ENCODE measurements around the gene ACTN4. TPM values are rescaled to one million over a fixed set of nuclear protein-coding genes. Genes with fewer than 3 reads are reported as not detected.

The ACTN4 gene
- total and polyA plus RNA-seq, 12 donors, result 148 to 773 (median 558) TPM

DNA sequence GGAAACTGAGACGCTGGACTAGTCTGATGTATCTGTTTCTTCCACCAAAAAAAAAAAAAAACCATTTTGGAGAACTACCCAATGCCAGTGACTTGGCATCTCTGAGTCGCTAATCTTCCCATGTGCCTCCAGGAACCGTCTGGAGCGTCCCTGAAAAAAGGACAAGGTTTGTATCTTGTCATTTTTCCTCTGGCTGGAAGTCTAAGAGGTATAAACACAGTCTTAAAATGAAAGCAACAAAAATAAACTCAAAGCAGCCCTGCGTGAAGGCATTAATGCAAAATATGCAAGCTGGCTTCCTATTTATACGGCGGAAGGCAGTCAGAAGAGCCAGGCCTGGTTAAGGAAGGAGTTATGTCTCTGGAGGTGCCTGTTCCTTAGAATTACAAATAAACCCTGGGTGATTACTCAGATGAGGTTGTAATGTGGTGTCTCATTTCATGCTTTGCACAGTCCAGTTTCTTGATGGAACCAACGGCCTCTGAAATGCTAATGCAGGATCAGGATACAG lies 20.3 kb downstream of the ACTN4 start:
- no peak overlapping the region for H3K4me3 ChIP-seq
- H3K27me3 ChIP-seq, result no peaks in the 10 kb centered on the region
- peak overlapping the region; percentile 86 to 99 (median 95) for H3K27ac ChIP-seq
- TF ChIP-seq POLR2A (IDR thresholded peaks at IDR 0.05), result peak in 1 of 2 donors; percentile 42
- TF ChIP-seq, protein P1, sequence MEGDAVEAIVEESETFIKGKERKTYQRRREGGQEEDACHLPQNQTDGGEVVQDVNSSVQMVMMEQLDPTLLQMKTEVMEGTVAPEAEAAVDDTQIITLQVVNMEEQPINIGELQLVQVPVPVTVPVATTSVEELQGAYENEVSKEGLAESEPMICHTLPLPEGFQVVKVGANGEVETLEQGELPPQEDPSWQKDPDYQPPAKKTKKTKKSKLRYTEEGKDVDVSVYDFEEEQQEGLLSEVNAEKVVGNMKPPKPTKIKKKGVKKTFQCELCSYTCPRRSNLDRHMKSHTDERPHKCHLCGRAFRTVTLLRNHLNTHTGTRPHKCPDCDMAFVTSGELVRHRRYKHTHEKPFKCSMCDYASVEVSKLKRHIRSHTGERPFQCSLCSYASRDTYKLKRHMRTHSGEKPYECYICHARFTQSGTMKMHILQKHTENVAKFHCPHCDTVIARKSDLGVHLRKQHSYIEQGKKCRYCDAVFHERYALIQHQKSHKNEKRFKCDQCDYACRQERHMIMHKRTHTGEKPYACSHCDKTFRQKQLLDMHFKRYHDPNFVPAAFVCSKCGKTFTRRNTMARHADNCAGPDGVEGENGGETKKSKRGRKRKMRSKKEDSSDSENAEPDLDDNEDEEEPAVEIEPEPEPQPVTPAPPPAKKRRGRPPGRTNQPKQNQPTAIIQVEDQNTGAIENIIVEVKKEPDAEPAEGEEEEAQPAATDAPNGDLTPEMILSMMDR (IDR thresholded peaks at IDR 0.05), result no peak
- H3K4me1 ChIP-seq (replicated peaks in 1 of 2), result peaks cover 93 to 100% of the 10 kb centered on the region in 2 donors
- peak in 2 of 7 donors; percentile 56 to 62 for DNase-seq
- intact Hi-C loops (cut with DNase I), result no loop called here
- no peaks in the 10 kb centered on the region for H3K36me3 ChIP-seq (replicated peaks in 1 of 2)
- H3K9me3 ChIP-seq (replicated peaks in 1 of 3), result no peaks in the 10 kb centered on the region
- WGBS, 4 donors, result 4 to 17% (median 9%) methylated on average over 8 of the region's 8 CpGs

- 63 to 75% (median 71%) methylated on average over 4 to 5 of the region's 5 CpGs for WGBS, 4 donors
- intact Hi-C loops (cut with DNase I), result no loop called here
- H3K4me1 ChIP-seq (replicated peaks in 1 of 2), result peaks cover 83 to 94% of the 10 kb centered on the region in 2 donors
Measured at GRCh38 chr19:38669552-38669951, 22.1 kb downstream of the ACTN4 start.

DNA sequence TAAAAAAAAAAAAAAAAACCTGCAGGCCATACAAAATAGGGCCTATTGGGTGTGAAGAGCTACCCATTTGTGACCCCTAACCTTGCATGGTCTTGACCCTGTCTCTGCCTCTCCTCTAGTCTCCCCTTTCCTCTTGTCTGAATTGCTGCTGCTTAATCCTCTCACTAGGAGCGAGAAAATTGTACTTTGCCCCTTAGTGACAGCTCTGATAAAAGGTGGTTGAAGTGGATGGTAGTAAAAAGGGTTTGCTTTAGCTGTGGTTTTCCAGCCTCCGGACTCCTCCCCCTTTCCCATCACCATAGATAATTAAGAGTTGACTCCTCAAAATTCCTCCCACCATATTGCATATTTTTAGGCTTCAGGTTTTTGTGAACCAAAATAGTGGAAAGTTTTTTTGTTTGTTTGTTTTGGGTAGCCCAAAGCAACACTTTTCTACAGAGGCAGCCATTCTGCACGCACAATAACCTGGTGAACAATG lies 23.5 kb downstream of the ACTN4 start:
- Histone ChIP-seq H3K4me3 (no peak overlapping the region), H3K27me3 (no peaks in the 10 kb centered on the region), H3K36me3 (replicated peaks in 1 of 2) (no peaks in the 10 kb centered on the region), H3K27ac (peak overlapping the region; percentile 9 to 95 (median 86)), H3K9me3 (replicated peaks in 1 of 3) (no peaks in the 10 kb centered on the region), H3K4me1 (replicated peaks in 1 of 2) (peaks cover 77 to 94% of the 10 kb centered on the region in 2 donors)
- TF ChIP-seq, protein P1 (IDR thresholded peaks at IDR 0.05), result no peak
- no peak for TF ChIP-seq POLR2A (IDR thresholded peaks at IDR 0.05)
- DNase-seq, result no peak
- intact Hi-C loops (cut with DNase I), result no loop called here
- WGBS, 4 donors, result 61 to 74% (median 69%) methylated on average over 3 of the region's 3 CpGs

More at GRCh38 chr19:38669552-38669951, 22.1 kb downstream of the ACTN4 start:
- no peak for TF ChIP-seq POLR2A (IDR thresholded peaks at IDR 0.05)
- TF ChIP-seq, protein P1 (IDR thresholded peaks at IDR 0.05), result no peak
- Histone ChIP-seq H3K4me3 (no peak overlapping the region), H3K36me3 (replicated peaks in 1 of 2) (no peaks in the 10 kb centered on the region), H3K27me3 (no peaks in the 10 kb centered on the region), H3K9me3 (replicated peaks in 1 of 3) (no peaks in the 10 kb centered on the region), H3K27ac (peak overlapping the region; percentile 7 to 95 (median 86))
- DNase-seq, result peak in 1 of 7 donors; percentile 13

DNA sequence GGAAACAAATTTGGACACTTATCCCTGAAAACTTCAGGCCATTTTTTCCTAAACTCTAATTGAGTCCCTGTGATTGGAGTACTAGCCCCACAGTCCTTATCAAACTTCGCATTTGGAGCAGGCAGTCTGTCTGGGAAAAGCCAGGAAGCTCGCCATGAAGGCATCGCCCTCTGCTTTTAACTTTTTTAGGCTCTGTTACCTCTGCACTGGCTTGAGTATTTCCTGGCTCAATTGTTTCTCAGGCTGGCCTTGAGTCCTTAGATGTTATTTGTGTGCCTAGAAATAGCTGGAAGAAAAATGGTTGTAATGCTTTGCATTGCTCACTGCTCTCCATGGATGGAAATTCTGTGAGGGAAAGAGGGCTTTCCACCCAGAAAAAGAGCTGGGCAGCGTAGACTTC lies 24.2 kb downstream of the ACTN4 start:
- intact Hi-C loops (cut with DNase I), result no loop called here
- Histone ChIP-seq H3K36me3 (replicated peaks in 1 of 2) (no peaks in the 10 kb centered on the region), H3K4me3 (no peak overlapping the region), H3K9me3 (replicated peaks in 1 of 3) (no peaks in the 10 kb centered on the region), H3K27me3 (no peaks in the 10 kb centered on the region), H3K4me1 (replicated peaks in 1 of 2) (peaks cover 70 to 94% of the 10 kb centered on the region in 2 donors), H3K27ac (peak overlapping the region; percentile 9 to 95 (median 86))
- DNase-seq, result no peak
- 17 to 31% (median 30%) methylated on average over 4 of the region's 4 CpGs for WGBS, 4 donors
- peak in 1 of 2 donors; percentile 34 for TF ChIP-seq POLR2A (IDR thresholded peaks at IDR 0.05)
- TF ChIP-seq, protein P1 (IDR thresholded peaks at IDR 0.05), result no peak
